GM18858 (cell line): ENCODE measurements around the gene FURIN.
"Not testable (repeated sequence)": the region's sequence is repeated elsewhere in the genome, so short reads cannot be mapped to it uniquely, and the experiment has no call there.

Experiments used
- ATAC-seq: cut with Tn5 transposase; IDR thresholded peaks from one replicate; pipeline ENCODE4 v1.9.1; 2021; ENCODE audit not compliant: unreplicated experiment

Gene FURIN

DNA sequence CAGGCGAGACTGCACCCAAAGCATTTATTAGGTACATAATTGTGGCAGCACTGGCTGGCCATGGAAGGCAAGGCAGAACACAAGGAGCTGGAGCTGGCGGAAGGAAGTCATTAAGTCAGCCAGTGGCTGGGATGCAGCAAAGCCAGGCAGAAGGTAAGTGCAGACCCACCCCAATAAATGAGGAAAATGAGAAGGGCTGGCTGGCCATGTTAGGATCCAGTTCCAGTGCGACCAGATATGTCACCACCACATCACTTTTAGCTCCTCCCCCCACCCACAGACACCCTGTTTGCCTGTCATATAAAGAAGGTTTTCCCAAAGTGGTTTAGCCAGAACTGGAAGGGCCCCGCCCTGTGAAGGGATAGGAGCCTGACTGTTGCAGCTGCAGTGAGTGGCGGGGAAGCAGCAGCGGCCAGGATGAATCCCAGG is at the start of gene FURIN:
Gene FURIN, plus strand, starts transcription at position 328 of the 429 bp plus-strand sequence. CDS start 7,153 bp downstream, outside the sequence.
- ATAC-seq = no peak

DNA sequence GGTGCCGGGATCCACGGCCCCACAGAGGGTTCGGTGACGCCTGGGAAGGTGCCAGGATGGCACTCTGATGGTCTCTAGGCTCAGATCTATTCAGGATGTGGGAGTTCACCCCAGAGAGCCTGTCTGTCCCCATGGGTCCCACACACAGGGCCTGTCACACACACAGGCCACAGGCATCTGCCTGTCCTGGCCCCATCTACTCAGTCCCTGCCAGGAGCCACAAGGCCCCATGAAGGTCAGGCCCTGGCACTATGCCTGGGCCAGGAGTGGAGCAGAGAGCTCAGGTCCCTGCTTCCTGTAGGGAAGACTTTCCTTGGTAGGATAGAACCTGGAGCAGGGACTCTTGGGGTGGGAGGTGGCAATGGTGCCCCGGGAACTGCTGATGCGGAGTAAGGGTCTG is 49.0 kb upstream of the FURIN start:
- no peak for ATAC-seq

DNA sequence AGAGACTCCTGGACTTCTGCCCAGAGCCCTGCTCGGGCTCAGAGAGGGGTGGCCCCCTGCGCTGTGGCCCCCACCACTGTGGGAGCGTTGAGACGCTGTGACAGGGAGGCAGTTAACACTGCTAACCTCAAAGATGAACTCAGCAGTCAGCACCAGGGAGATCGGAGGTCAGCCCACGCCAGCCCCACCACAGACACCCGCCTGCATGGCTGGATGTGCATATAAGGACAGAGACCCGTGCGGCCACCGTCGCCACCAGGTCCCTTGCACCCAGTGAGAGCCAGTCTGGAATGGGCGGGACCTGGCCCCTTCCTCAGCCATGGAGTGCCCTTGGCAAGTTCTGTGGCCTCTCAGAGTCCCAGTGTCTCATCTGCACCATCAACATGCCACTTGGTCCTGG is 48.5 kb upstream of the FURIN start:
- ATAC-seq = no peak

DNA sequence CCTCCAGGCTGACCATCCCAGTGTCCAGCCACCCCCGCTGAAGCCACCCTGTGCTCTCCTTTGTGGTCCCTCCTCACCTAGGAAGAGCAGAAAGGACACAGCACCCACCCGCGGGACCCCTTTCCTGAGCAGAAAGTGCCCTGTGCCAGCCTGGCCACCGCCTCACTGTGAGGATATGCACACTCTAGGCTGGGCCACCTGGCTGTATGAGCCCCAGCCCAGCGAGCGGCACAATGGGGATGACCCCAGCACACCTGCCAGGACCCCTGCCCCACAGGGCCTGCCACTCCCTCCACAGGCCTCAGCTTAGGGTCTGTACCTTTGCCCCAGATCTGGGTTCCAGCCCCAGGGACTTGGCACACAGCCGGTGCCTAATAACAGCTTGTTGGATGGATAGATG is 47.9 kb upstream of the FURIN start:
- ATAC-seq = no peak

- ATAC-seq = no peak
These were observed 46.0 kb upstream of the FURIN start for GRCh38 chr15:90822204-90822955.

DNA sequence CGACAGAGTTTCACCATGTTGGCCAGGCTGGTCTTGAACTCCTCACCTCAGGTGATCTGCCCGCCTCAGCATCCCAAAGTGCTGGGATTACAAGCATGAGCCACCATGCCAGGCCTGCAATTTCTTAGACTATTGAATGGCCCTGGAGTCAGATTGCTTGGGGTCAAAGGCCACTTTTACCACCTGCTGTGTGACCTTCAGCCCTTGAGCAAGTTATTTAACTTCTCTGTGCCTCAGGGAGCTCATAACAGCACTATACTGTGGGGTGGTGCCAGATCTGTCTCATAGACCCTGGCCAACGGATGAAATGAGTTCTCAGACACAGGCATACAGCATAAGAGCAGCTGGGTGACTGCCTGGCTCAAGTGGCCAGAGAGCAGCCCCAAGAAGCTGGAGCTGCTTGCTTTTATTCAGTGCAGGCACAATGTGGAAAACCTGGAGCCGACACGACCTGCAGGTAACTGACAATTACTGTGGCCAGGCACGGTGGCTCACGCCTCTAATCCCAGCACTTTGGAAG is 44.9 kb upstream of the FURIN start:
- no peak for ATAC-seq

DNA sequence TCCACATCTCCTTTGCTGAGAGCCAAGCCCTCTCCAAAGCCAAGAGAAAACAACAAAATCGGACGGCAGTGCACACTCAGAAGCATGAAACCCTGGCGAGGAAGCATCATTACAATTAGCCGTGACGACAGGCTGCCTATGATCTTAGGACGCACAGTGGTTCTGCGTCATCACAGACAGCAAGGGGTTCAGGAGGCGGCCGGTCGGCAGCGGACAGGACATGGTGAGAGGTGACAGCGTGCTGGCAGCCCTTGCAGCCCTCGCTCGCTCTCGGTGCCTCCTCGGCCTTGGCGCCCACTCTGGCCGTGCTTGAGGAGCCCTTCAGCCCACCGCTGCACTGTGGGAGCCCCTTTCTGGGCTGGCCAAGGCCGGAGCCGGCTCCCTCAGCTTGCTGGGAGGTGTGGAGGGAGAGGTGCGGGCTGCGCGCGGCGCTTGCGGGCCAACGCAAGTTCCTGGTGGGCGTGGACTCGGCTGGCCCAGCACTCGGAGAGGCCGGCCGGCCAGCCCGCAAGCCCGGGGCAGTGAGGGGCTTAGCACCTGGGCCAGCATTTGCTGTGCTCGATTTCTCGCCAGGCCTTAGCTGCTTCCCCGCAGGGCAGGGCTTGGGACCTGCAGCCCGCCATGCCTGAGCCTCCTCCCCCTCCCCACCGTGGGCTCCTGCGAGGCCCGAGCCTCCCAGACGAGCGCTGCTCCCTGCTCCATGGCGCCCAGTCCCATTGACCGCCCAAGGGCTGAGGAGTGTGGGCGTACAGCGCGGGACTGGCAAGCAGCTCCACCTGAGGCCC is 43.1 kb upstream of the FURIN start:
- not testable (repeated sequence) for ATAC-seq

GRCh38 chr15:90826206-90826885 is 42.0 kb upstream of the FURIN start:
- ATAC-seq = not testable (repeated sequence)

GRCh38 chr15:90826886-90827435 is 41.4 kb upstream of the FURIN start:
- ATAC-seq = no peak

- ATAC-seq = no peak
These were observed 40.3 kb upstream of the FURIN start for GRCh38 chr15:90828111-90828510.

- no peak for ATAC-seq
These were observed 39.3 kb upstream of the FURIN start for GRCh38 chr15:90829126-90829525.

DNA sequence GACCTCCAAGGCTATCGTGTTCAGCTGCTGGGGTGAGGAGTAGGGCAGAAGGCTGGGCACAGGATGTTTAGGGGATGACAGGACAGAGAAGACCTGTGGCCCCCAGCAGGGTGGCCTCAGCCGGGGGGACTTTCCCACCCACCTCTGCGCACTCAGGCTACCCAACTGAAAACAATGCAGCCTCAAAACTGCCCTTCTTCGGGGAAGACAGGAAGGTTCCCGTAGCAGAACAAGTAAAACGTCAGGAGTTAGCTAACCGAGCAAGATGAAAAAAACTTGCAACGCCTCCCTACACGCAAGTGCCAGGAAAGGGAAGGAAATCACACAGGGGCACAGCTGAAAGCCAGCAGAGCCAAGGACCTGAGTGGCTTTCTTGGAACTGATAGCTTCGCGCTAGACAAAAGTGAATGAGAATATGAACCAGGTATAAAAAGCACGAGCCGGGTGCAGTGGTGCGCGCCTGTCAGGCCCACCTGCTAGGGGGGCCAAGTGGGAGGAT is 38.4 kb upstream of the FURIN start:
- ATAC-seq = peak; percentile 49

DNA sequence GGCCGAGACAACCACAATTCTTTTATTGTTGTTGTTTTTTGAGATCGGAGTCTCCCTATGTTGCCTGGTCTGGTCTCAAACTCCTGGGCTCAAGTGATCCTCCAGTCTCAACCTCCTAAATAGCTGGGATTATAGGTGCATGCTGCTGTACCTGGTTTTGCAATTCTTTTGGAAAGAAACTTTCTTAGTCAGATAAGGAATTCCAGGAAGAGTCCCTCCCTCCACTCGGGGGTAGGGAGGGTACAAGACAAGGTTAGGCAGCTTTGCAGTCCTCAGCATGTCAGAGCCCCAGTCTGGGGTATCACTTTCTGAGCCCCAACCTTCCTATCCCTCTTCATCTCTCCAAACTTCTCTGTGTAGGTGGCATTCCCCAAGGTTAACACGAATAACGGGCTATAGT is 33.8 kb upstream of the FURIN start:
- ATAC-seq = no peak

GRCh38 chr15:90836296-90836871 is 32.0 kb upstream of the FURIN start:
- ATAC-seq = no peak

GRCh38 chr15:90837094-90837493 is 31.3 kb upstream of the FURIN start:
- ATAC-seq = no peak

DNA sequence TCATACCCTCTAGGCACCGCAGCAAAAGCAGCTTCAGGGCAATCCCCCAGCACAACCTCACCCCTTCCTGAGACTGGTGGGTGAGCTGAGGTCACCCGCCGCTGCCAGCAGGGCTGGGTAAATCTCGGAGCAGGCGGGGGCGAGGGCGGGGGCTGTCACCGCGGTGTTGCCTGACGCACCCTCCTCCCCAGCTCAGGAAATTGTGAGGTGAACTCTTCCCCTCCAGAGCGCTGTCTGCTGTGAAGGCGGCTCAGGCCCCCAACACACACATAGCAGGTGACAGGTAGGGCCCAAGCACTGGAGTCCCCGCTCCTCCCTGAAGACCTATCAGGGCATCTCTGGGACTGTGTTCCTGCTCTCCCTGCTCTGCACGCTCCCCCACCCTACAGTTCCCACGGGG is 30.2 kb upstream of the FURIN start:
- ATAC-seq = no peak

GRCh38 chr15:90838544-90838943 is 29.8 kb upstream of the FURIN start:
- ATAC-seq = no peak

DNA sequence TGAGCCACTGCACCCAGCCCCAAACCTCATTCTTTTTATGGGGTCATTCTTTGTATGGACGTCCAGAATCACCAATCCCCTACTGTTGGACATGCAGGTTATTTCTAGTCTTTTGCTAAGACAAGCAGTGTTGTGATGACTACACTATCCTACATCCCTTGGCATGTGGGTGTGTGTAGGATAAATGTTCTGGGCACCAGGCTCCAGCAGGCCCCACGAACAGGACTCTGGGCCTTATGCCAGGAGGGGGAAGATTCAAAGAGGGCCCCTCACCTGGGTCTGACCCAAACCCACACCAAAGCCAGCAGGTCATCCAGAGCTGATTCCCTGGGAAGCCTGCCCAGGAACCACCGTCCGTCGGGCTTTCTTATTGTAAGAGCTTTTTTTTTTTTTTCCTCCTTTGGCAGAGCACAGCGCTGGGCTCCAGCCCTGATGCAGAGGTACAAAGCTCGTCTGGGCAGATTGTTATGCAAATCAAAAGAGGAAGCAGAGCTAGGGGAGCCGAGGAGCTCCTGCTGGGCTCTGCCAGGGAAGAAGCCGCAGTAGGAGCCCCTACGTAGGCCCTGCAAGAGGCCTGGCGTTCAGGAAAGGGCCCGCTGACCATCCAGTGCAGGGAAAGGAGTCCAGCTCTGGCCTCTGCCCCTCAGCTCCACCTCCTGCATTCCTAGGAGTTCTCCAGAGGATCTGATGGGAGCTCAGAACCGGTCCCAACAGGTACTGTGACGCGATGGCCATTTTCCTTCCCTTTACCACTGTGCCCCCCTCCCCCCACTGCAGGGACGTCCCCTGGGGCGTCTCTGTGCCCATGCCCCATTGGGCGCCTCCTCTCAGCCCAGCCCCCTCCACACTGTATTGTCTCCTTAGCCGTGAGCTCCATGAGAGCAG is 29.0 kb upstream of the FURIN start:
- peak; percentile 46 for ATAC-seq

DNA sequence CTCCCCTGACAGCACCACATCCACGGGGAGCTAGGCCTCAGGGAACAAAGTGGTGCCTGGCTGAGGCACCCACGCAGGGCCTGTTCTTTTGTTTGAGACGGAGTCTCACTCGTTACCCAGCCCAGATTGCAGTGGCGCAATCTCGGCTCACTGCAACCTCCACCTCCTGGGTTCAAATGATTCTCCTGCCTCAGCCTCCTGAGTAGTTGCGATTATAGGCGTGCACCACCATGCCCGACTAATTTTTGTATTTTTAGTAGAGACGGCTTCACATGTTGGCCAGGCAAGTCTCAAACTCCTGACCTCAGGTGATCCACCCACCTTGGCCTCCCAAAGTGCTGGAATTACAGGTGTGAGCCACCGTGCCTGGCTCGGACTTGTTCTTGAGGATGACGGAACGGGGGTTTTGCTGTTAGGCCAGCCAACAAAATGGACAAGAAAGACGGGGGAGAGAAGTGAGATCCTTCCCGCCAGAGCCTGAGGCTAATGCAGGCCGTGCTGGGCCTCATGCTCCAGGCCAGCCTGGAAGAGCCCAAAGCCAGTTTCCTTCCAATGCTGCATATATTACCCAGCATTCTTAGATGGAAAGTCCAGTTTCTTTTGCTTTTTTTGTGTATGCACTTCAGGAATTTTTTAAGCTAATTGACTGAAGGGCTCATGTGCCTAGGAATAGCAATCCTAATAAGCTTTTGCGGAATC is 28.1 kb upstream of the FURIN start:
- ATAC-seq = no peak
